GM13977 (cell line): ENCODE data around the gene FKBP2.
A peak's percentile ranks its signal among the peaks of the same experiment; 100 is the strongest.

ENCODE experiments used
- DNase-seq: peaks from one replicate; pipeline ENCODE4 v3.0.0; 2012; ENCODE audit warnings: low spot score
- CTCF ChIP-seq: IDR thresholded peaks from 2 replicates; pipeline ENCODE4 v1.5.1; 2012; ENCODE audit warnings: mild to moderate bottlenecking, control low read depth; ENCODE audit not compliant: insufficient read depth; ENCODE audit errors: extremely low read depth, missing control alignments
- in situ Hi-C: fragments of 300-500 bp; cut with MboI; formaldehyde crosslinking; loops from one replicate; pipeline ENCODE4 v1.12.0; 2022; ENCODE audit warnings: low sequenced_read_pairs, low pct_unique_long_range_greater_than_20kb, mixed read lengths, inconsistent platforms; ENCODE audit not compliant: unreplicated experiment

The FKBP2 gene

GRCh38 chr11:64224151-64224890, 16.6 kb upstream of the FKBP2 start:
- no peak for TF ChIP-seq CTCF
- in situ Hi-C loops, result no loop called here
- DNase-seq, result no peak

GRCh38 chr11:64224891-64225607, 15.8 kb upstream of the FKBP2 start:
- no peak for DNase-seq
- in situ Hi-C loops, result no loop called here
- TF ChIP-seq CTCF, result no peak

- peak; percentile 29 for TF ChIP-seq CTCF
- in situ Hi-C loops, result no loop called here
These were observed 15.0 kb upstream of the FKBP2 start, which contains the start of the genes NUDT22 and TRPT1 for GRCh38 chr11:64225608-64226506. Gene NUDT22, plus strand, starts transcription at chr11:64226274. Its CDS starts 379 bp downstream, at chr11:64226653. Gene TRPT1, minus strand, starts transcription at chr11:64226186. Its CDS starts 326 bp downstream, at chr11:64225860.

GRCh38 chr11:64226507-64227051, 14.3 kb upstream of the FKBP2 start:
- in situ Hi-C loops, result no loop called here
- peak; percentile 1 for TF ChIP-seq CTCF
- peak; percentile 85 for DNase-seq

More at GRCh38 chr11:64225608-64226506, 15.0 kb upstream of the FKBP2 start, which contains the start of the genes NUDT22 and TRPT1:
- DNase-seq, result peak; percentile 95

GRCh38 chr11:64227405-64227956, 13.4 kb upstream of the FKBP2 start:
- no peak for DNase-seq
- in situ Hi-C loops, result no loop called here
- no peak for TF ChIP-seq CTCF
